Daoy (cell line): Measurements from ENCODE around the gene SLC9A7. TPM values are rescaled to one million over a fixed set of nuclear protein-coding genes. Genes with fewer than 3 reads are reported as not detected.

Source experiments
- DNase-seq: peaks from one replicate; pipeline ENCODE4 v3.0.0-alpha.2; 2015; ENCODE audit warnings: low read depth
- total RNA-seq: library from RNA; depleted of rRNA; stranded (reverse); fragments of >200 nt; shearing (Covaris generic); gene quantifications from 2 replicates; pipeline ENCODE4 v1.2.3, GENCODE V29; 2014

The SLC9A7 gene
- total RNA-seq, 1 experiment from 2014 or later: 13.1 TPM

- peak; percentile 20 for DNase-seq
These were observed 54.0 kb downstream of the SLC9A7 start for GRCh38 chrX:46704767-46705386.

- DNase-seq: no peak
These were observed 54.9 kb downstream of the SLC9A7 start for GRCh38 chrX:46703980-46704379.

- DNase-seq: no peak
These were observed 60.2 kb downstream of the SLC9A7 start for GRCh38 chrX:46698691-46699090.

- DNase-seq: no peak
These were observed 63.4 kb downstream of the SLC9A7 start for GRCh38 chrX:46695491-46695890.

GRCh38 chrX:46694549-46694948 is 64.4 kb downstream of the SLC9A7 start:
- no peak for DNase-seq

- no peak for DNase-seq
These were observed 65.8 kb downstream of the SLC9A7 start for GRCh38 chrX:46693149-46693548.

- DNase-seq: no peak
These were observed 68.1 kb downstream of the SLC9A7 start for GRCh38 chrX:46690818-46691217.

GRCh38 chrX:46687619-46688018 is 71.3 kb downstream of the SLC9A7 start:
- DNase-seq: no peak

GRCh38 chrX:46686003-46686645 is 72.8 kb downstream of the SLC9A7 start:
- peak; percentile 19 for DNase-seq

GRCh38 chrX:46683048-46683447 is 75.9 kb downstream of the SLC9A7 start:
- no peak for DNase-seq

- no peak for DNase-seq
These were observed 77.1 kb downstream of the SLC9A7 start for GRCh38 chrX:46681849-46682248.

- DNase-seq: no peak
These were observed 80.7 kb downstream of the SLC9A7 start for GRCh38 chrX:46678232-46678631.

- no peak for DNase-seq
These were observed 82.2 kb downstream of the SLC9A7 start for GRCh38 chrX:46676399-46677356.

GRCh38 chrX:46673620-46674359 is 85.1 kb downstream of the SLC9A7 start:
- DNase-seq: no peak

- DNase-seq: no peak
These were observed 88.6 kb downstream of the SLC9A7 start for GRCh38 chrX:46670316-46670715.

GRCh38 chrX:46666831-46667230 is 92.1 kb downstream of the SLC9A7 start:
- no peak for DNase-seq

GRCh38 chrX:46665232-46666152 is 93.4 kb downstream of the SLC9A7 start:
- peak; percentile 23 for DNase-seq

- no peak for DNase-seq
These were observed 96.5 kb downstream of the SLC9A7 start for GRCh38 chrX:46662188-46662958.

- peak; percentile 7 for DNase-seq
These were observed 105.4 kb downstream of the SLC9A7 start for GRCh38 chrX:46653482-46653881.
